Liver (tissue), 9 donors: ENCODE data around the gene HMGN4. TPM values are rescaled to one million over a fixed set of nuclear protein-coding genes. Genes with fewer than 3 reads are reported as not detected.

Experiments used
- DNase-seq: peaks from one replicate; pipeline ENCODE4 v3.0.0-alpha.2; 2017; ENCODE audit warnings: low spot score
- H3K27ac ChIP-seq, 2 donors: one replicate each; pipeline ENCODE4 v1.7.0; 2013; ENCODE audit warnings: inconsistent platforms in 2 of 2, low read length in 2 of 2, control low read depth in 1 of 2, low read depth in 1 of 2, mild to moderate bottlenecking in 1 of 2
- H3K27me3 ChIP-seq, 4 donors: one replicate each; pipeline versions ENCODE4 v1.6.1 to v1.7.0; 2013; ENCODE audit warnings: low read length in 3 of 4, inconsistent platforms in 1 of 4, mild to moderate bottlenecking in 1 of 4, moderate library complexity in 1 of 4; ENCODE audit not compliant: control insufficient read depth in 4 of 4, insufficient read depth in 4 of 4
- H3K36me3 ChIP-seq, 4 donors: one replicate each; pipeline versions ENCODE4 v1.6.1 to v1.7.0; 2013; ENCODE audit warnings: low read length in 3 of 4, mild to moderate bottlenecking in 3 of 4, low read depth in 1 of 4, moderate library complexity in 1 of 4; ENCODE audit not compliant: control insufficient read depth in 4 of 4, insufficient read depth in 3 of 4
- H3K4me1 ChIP-seq, 4 donors: one replicate each; pipeline versions ENCODE4 v1.6.1 to v1.7.0; 2013; ENCODE audit warnings: low read length in 3 of 4, mild to moderate bottlenecking in 3 of 4, moderate library complexity in 1 of 4; ENCODE audit not compliant: control insufficient read depth in 4 of 4, insufficient read depth in 4 of 4
- H3K4me3 ChIP-seq, 3 donors: one replicate each; pipeline versions ENCODE4 v1.6.1 to v1.7.0; 2013; ENCODE audit warnings: low read length in 3 of 3, control low read depth in 1 of 3, low read depth in 1 of 3, mild to moderate bottlenecking in 1 of 3
- H3K9ac ChIP-seq, 2 donors: one replicate each; pipeline ENCODE4 v1.7.0; 2013; ENCODE audit warnings: low read length in 2 of 2, mild to moderate bottlenecking in 2 of 2, moderate library complexity in 2 of 2, control low read depth in 1 of 2, low read depth in 1 of 2
- H3K9me3 ChIP-seq, 4 donors: one replicate each; pipeline versions ENCODE4 v1.6.1 to v1.7.0; 2013; ENCODE audit warnings: low read length in 3 of 4; ENCODE audit not compliant: control insufficient read depth in 4 of 4
- ATF3 ChIP-seq: IDR thresholded peaks from 2 replicates; pipeline ENCODE4 v1.6.1; 2016; ENCODE audit warnings: antibody characterized with exemption
- CTCF ChIP-seq: fragments of 150-350 bp; IDR thresholded peaks from 2 replicates; pipeline ENCODE4 v1.5.1; 2017; ENCODE audit warnings: improper control_type of control experiment, low read depth, low read length; ENCODE audit not compliant: missing input control
- EGR1 ChIP-seq, 2 donors: IDR thresholded peaks; 2 replicates each; pipeline ENCODE4 v1.6.1; 2016 to 2018; ENCODE audit warnings: antibody characterized with exemption in 2 of 2, low read depth in 2 of 2
- FOXA1 ChIP-seq: IDR thresholded peaks from 2 replicates; pipeline ENCODE4 v1.6.1; 2016; ENCODE audit warnings: antibody characterized with exemption
- FOXA2 ChIP-seq: IDR thresholded peaks from 2 replicates; pipeline ENCODE4 v1.6.1; 2016; ENCODE audit warnings: antibody characterized with exemption
- GABPA ChIP-seq, 2 donors: IDR thresholded peaks in 1 of 2; conservative IDR thresholded peaks in 1 of 2; 2 replicates each; pipeline ENCODE4 v1.6.1; 2016; ENCODE audit warnings: antibody characterized with exemption in 2 of 2, mild to moderate bottlenecking in 1 of 2, moderate library complexity in 1 of 2
- HNF4A ChIP-seq, 2 donors: conservative IDR thresholded peaks; 2 replicates each; pipeline ENCODE4 v1.6.1; 2016; ENCODE audit warnings: antibody characterized with exemption in 2 of 2, mild to moderate bottlenecking in 2 of 2
- JUND ChIP-seq, 2 donors: IDR thresholded peaks; 2 replicates each; pipeline ENCODE4 v1.6.1; 2016; ENCODE audit warnings: antibody characterized with exemption in 2 of 2
- MAX ChIP-seq: IDR thresholded peaks from 2 replicates; pipeline ENCODE4 v1.6.1; 2016; ENCODE audit warnings: antibody characterized with exemption
- NR2F2 ChIP-seq: IDR thresholded peaks from 2 replicates; pipeline ENCODE4 v1.6.1; 2016; ENCODE audit warnings: antibody characterized with exemption
- RAD21 ChIP-seq, 2 donors: IDR thresholded peaks; 2 replicates each; pipeline ENCODE4 v1.6.1; 2016; ENCODE audit warnings: antibody characterized with exemption in 2 of 2, mild to moderate bottlenecking in 2 of 2
- REST ChIP-seq: IDR thresholded peaks from 2 replicates; pipeline ENCODE4 v1.6.1; 2016; ENCODE audit warnings: antibody characterized with exemption, mild to moderate bottlenecking
- RXRA ChIP-seq, 2 donors: IDR thresholded peaks; 2 replicates each; pipeline ENCODE4 v1.6.1; 2017 to 2018; ENCODE audit warnings: antibody characterized with exemption in 2 of 2, mild to moderate bottlenecking in 1 of 2
- SP1 ChIP-seq: IDR thresholded peaks from 2 replicates; pipeline ENCODE4 v1.6.1; 2018; ENCODE audit warnings: antibody characterized with exemption, mild to moderate bottlenecking
- TAF1 ChIP-seq: conservative IDR thresholded peaks from 2 replicates; pipeline ENCODE4 v1.6.1; 2016; ENCODE audit warnings: antibody characterized with exemption, mild to moderate bottlenecking
- YY1 ChIP-seq: IDR thresholded peaks from 2 replicates; pipeline ENCODE4 v1.6.1; 2016; ENCODE audit warnings: antibody characterized with exemption, mild to moderate bottlenecking
- ZBTB33 ChIP-seq: IDR thresholded peaks from 2 replicates; pipeline ENCODE4 v1.6.1; 2016; ENCODE audit warnings: antibody characterized with exemption
- polyA plus RNA-seq, 2 donors: library from polyadenylated mRNA; stranded (reverse) in 1 of 2; unstranded in 1 of 2; fragments of 200-250 nt in 1 of 2; fragments of >200 nt in 1 of 2; fragmentation: Nextera tagmentation in 1 of 2; extraction: Ambion mirVana in 1 of 2; gene quantifications; one replicate each; pipeline versions ENCODE4 v1.2.1 to v1.2.3, GENCODE V29; 2013 to 2015
- total RNA-seq, 2 donors: library from RNA; depleted of rRNA; stranded (reverse); fragments of >200 nt; gene quantifications; one replicate each; pipeline ENCODE4 v1.2.3, GENCODE V29; 2014
- donor health status: healthy.
- donor health status: healthy.
- donor health status: healthy.
- donor health status: healthy.
- donor health status: healthy.

The HMGN4 gene
- total and polyA plus RNA-seq, 4 donors = 8.2 to 13.3 (median 10.1) TPM

DNA sequence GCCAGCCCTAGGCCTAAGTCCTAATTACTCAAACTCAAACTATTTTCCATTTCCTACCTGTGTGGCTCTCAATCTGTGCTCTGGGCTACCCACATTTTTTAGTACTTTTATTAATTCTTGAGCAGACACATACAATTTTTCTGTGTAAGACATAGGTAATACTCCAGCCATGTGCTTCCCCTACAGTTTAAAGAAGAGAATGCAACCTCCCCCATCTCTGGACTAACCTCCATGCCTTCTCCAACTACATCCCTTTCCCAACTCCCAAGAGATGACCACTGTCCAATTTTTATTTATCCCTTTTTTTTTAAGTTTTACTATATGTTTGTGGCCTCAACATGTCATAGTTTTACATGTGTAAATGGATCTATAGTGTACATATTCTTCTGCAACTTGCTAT lies 5.8 kb downstream of the HMGN4 start:
- no peak for DNase-seq
- no peaks in the 10 kb centered on the region for H3K27me3 ChIP-seq
- no peak overlapping the region for H3K9ac ChIP-seq
- TF ChIP-seq CTCF = peak; percentile 12
- no peak for TF ChIP-seq NR2F2
- H3K4me1 ChIP-seq = peaks cover 0 to 14% (median 6%) of the 10 kb centered on the region in 4 donors
- H3K4me3 ChIP-seq = no peak overlapping the region
- no peak overlapping the region for H3K27ac ChIP-seq
- H3K9me3 ChIP-seq = no peaks in the 10 kb centered on the region
- H3K36me3 ChIP-seq = peaks cover 0 to 6% (median 1%) of the 10 kb centered on the region in 4 donors

- TF ChIP-seq RAD21 (IDR thresholded peaks at IDR 0.05) (peak in 1 of 2 donors; percentile 12), JUND (IDR thresholded peaks at IDR 0.05) (no peak), RXRA (IDR thresholded peaks at IDR 0.05) (no peak), FOXA1 (peak; percentile 94), REST (peak; percentile 12), GABPA (IDR thresholded peaks at IDR 0.05 in 1 of 2, conservative IDR thresholded peaks at IDR 0.05 in 1 of 2) (no peak), HNF4A (conservative IDR thresholded peaks at IDR 0.05) (peak; percentile 27 to 33), MAX (peak; percentile 44), SP1 (no peak), CTCF (no peak), FOXA2 (peak; percentile 95), ATF3 (no peak), YY1 (no peak), TAF1 (no peak), EGR1 (IDR thresholded peaks at IDR 0.05; ENCODE audit: low read depth in 2 of 2) (no peak), ZBTB33 (peak; percentile 71)
Observed at GRCh38 chr6:26544473-26544872, 6.3 kb downstream of the HMGN4 start.

More at GRCh38 chr6:26544473-26544872, 6.3 kb downstream of the HMGN4 start:
- peaks cover 0 to 6% (median 1%) of the 10 kb centered on the region in 4 donors for H3K36me3 ChIP-seq
- H3K27me3 ChIP-seq = no peaks in the 10 kb centered on the region
- no peak overlapping the region for H3K9ac ChIP-seq
- no peak overlapping the region for H3K4me3 ChIP-seq
- no peak overlapping the region for H3K27ac ChIP-seq
- peaks cover 0 to 13% (median 6%) of the 10 kb centered on the region in 4 donors for H3K4me1 ChIP-seq
- H3K9me3 ChIP-seq = no peaks in the 10 kb centered on the region
- no peak for DNase-seq
